K562 (cell line): ENCODE measurements around the gene NFATC3. TPM values are rescaled to one million over a fixed set of nuclear protein-coding genes. Genes with fewer than 3 reads are reported as not detected.

Experiments used
- DNMT1 ChIP-seq: fragments of 450-650 bp; IDR thresholded peaks from 2 replicates; pipeline ENCODE4 v1.6.1; 2016; ENCODE audit warnings: antibody characterized with exemption, mild to moderate bottlenecking
- HDAC1 ChIP-seq, 2 experiments: fragments of 450-650 bp; IDR thresholded peaks; 2 replicates each; pipeline ENCODE4 v1.6.1; 2016 to 2017; ENCODE audit warnings: inconsistent platforms in 1 of 2, mild to moderate bottlenecking in 1 of 2, moderate library complexity in 1 of 2
- IRF2 ChIP-seq: sonication (generic); formaldehyde crosslinking; IDR thresholded peaks from 2 replicates; pipeline ENCODE4 v1.8.1; 2022; ENCODE audit warnings: mild to moderate bottlenecking, missing genetic modification reagents
- JUNB ChIP-seq: fragments of 450-650 bp; formaldehyde crosslinking; conservative IDR thresholded peaks from 2 replicates; pipeline ENCODE4 v1.4.0; 2020; ENCODE audit warnings: mild to moderate bottlenecking
- KHSRP ChIP-seq: fragments of 450-650 bp; IDR thresholded peaks from 2 replicates; pipeline ENCODE4 v1.6.1; 2017
- L3MBTL2 ChIP-seq: fragments of 450-650 bp; IDR thresholded peaks from 2 replicates; pipeline ENCODE4 v1.6.1; 2016; ENCODE audit warnings: mild to moderate bottlenecking, moderate library complexity
- MCM5 ChIP-seq: fragments of 450-650 bp; IDR thresholded peaks from 2 replicates; pipeline ENCODE4 v1.6.1; 2016; ENCODE audit warnings: low read depth
- MTF1 ChIP-seq: fragments of 250-450 bp; sonication (Bioruptor Pico); IDR thresholded peaks from 2 replicates; pipeline ENCODE4 v1.9.0; 2021; ENCODE audit warnings: moderate library complexity, mild to moderate bottlenecking, inconsistent platforms, borderline replicate concordance
- NELFE ChIP-seq: IDR thresholded peaks from 2 replicates; pipeline ENCODE4 v1.6.1; 2011; ENCODE audit warnings: mild to moderate bottlenecking; ENCODE audit not compliant: insufficient read depth, insufficient read length
- NR2C2 ChIP-seq, 2 experiments: fragments of 200-800 bp in 1 of 2; sonication (Bioruptor generic) in 1 of 2; sonication (generic) in 1 of 2; formaldehyde crosslinking in 1 of 2; IDR thresholded peaks; 2 replicates each; pipeline versions ENCODE4 v1.6.1 to v1.8.0; 2016 to 2022; ENCODE audit warnings: mild to moderate bottlenecking in 1 of 2, missing compliant biosample characterization in 1 of 2, missing genetic modification characterization in 1 of 2, missing genetic modification reagents in 1 of 2
- PHF21A ChIP-seq: fragments of 450-650 bp; IDR thresholded peaks from 2 replicates; pipeline ENCODE4 v1.6.1; 2017; ENCODE audit warnings: low read depth, borderline replicate concordance
- POU5F1 ChIP-seq: fragments of 150-350 bp; IDR thresholded peaks from 2 replicates; pipeline ENCODE4 v1.6.1; 2014; ENCODE audit warnings: borderline replicate concordance, low read length, low read depth, mild to moderate bottlenecking; ENCODE audit not compliant: partially characterized antibody
- SMARCA5 ChIP-seq: fragments of 450-650 bp; IDR thresholded peaks from 2 replicates; pipeline ENCODE4 v1.6.1; 2016
- SMARCB1 ChIP-seq: IDR thresholded peaks from 2 replicates; pipeline ENCODE4 v1.6.1; 2011; ENCODE audit warnings: improper control_type of control experiment, low read depth; ENCODE audit not compliant: insufficient read length
- ZC3H8 ChIP-seq: fragments of 450-650 bp; IDR thresholded peaks from 2 replicates; pipeline ENCODE4 v1.6.1; 2017
- ZNF121 ChIP-seq: sonication (generic); formaldehyde crosslinking; conservative IDR thresholded peaks from 2 replicates; pipeline ENCODE4 v1.8.0; 2022; ENCODE audit warnings: missing genetic modification reagents
- ZNF324 ChIP-seq: fragments of 250-450 bp; sonication (Bioruptor Pico); IDR thresholded peaks from 2 replicates; pipeline ENCODE4 v1.4.0; 2020; ENCODE audit warnings: mild to moderate bottlenecking
- ZNF75A ChIP-seq: fragments of 450-650 bp; formaldehyde crosslinking; IDR thresholded peaks from 2 replicates; pipeline ENCODE4 v1.4.0; 2020; ENCODE audit warnings: mild to moderate bottlenecking
- ZNF764 ChIP-seq: fragments of 250-450 bp; sonication (Bioruptor Pico); IDR thresholded peaks from 2 replicates; pipeline ENCODE4 v1.4.0; 2020; ENCODE audit warnings: low read depth, mild to moderate bottlenecking, moderate library complexity
- ZNF77 ChIP-seq: fragments of 250-450 bp; sonication (Bioruptor Pico); IDR thresholded peaks from 2 replicates; pipeline ENCODE4 v1.5.0; 2020
- ZZZ3 ChIP-seq: fragments of 450-650 bp; IDR thresholded peaks from 2 replicates; pipeline ENCODE4 v1.6.1; 2016; ENCODE audit warnings: antibody characterized with exemption, mild to moderate bottlenecking, moderate library complexity
- polyA plus RNA-seq, 8 experiments: library from polyadenylated mRNA; depleted of rRNA in 4 of 8; stranded (reverse) in 5 of 8; unstranded in 3 of 8; fragments of >200 nt; fragmentation: Nextera tagmentation in 2 of 8; fragmentation: Illumina TruSeq in 1 of 8; extraction: Ambion mirVana in 2 of 8; extraction: Trizol in 1 of 8; gene quantifications; 2 replicates each; pipeline versions ENCODE4 v1.2.1 to v1.2.3, GENCODE V29; 2011 to 2014; ENCODE audit warnings: inconsistent platforms in 1 of 8, missing spikeins in 1 of 8
- total RNA-seq, 7 experiments: library from RNA; depleted of rRNA in 6 of 7; stranded (reverse); fragments of >200 nt in 6 of 7; fragmentation: Illumina TruSeq in 2 of 7; extraction: Trizol in 2 of 7; gene quantifications; 2 replicates each; pipeline versions ENCODE4 v1.2.1 to v1.2.3, GENCODE V29; 2011 to 2021; ENCODE audit warnings: low replicate concordance in 1 of 7
- TF ChIP-seq, protein P1 (sequence below), 2 experiments: fragments of 450-650 bp; formaldehyde crosslinking in 1 of 2; IDR thresholded peaks; 2 replicates each; pipeline versions ENCODE4 v1.4.0 to v1.6.1; 2014 to 2020; ENCODE audit warnings: mild to moderate bottlenecking in 2 of 2, borderline replicate concordance in 1 of 2, low read depth in 1 of 2

NFATC3 gene
- total and polyA plus RNA-seq, 9 of the 15 experiments (the other 6 are each of a cell fraction or from before 2014, with no cell fraction given), result 15.7 to 98.4 (median 59.4) TPM

DNA sequence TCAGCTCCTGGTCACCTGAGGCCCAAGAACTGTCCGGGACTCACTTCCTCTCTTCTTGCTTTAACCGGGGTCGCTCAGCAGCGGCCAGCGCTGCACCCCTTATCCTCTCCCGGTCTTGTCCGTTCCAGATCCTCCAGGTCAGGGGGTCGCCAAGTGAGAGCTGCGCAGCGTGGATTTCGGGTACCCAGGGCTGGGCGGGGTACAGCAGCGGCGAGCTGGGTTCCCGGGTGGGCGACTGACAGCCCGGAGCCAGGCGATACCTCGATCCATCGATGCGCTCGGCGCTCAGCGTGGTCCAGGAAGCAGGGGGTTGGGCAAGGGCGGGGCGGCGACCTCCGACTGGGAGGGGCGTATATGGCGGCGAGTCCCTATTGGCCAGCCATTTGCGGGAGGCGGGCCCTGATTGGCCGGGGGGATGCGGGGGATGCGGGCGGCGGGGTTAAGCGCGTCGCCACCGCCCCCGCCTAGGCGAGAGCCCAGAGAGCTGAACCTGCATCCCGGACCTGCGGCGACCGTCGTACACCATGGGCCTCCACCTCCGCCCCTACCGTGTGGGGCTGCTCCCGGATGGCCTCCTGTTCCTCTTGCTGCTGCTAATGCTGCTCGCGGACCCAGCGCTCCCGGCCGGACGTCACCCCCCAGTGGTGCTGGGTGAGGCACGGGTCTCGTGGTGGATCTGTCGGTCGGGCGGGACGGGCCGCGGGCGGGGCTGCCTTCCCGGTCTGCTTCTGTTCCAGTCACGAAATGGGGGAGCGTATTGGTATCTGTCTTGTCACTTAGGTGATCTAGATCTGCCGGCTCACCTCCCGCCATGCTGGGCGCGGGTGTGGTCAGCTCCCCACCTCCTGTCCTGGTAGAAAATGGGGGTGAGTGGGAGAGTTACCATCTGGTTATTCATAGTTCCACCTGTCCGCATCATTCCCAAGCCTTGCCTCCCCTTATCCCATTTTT is 160.0 kb downstream of the NFATC3 start, which contains the start of gene PLA2G15 (continued):
- TF ChIP-seq, protein P1, sequence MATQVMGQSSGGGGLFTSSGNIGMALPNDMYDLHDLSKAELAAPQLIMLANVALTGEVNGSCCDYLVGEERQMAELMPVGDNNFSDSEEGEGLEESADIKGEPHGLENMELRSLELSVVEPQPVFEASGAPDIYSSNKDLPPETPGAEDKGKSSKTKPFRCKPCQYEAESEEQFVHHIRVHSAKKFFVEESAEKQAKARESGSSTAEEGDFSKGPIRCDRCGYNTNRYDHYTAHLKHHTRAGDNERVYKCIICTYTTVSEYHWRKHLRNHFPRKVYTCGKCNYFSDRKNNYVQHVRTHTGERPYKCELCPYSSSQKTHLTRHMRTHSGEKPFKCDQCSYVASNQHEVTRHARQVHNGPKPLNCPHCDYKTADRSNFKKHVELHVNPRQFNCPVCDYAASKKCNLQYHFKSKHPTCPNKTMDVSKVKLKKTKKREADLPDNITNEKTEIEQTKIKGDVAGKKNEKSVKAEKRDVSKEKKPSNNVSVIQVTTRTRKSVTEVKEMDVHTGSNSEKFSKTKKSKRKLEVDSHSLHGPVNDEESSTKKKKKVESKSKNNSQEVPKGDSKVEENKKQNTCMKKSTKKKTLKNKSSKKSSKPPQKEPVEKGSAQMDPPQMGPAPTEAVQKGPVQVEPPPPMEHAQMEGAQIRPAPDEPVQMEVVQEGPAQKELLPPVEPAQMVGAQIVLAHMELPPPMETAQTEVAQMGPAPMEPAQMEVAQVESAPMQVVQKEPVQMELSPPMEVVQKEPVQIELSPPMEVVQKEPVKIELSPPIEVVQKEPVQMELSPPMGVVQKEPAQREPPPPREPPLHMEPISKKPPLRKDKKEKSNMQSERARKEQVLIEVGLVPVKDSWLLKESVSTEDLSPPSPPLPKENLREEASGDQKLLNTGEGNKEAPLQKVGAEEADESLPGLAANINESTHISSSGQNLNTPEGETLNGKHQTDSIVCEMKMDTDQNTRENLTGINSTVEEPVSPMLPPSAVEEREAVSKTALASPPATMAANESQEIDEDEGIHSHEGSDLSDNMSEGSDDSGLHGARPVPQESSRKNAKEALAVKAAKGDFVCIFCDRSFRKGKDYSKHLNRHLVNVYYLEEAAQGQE (IDR thresholded peaks at IDR 0.05; ENCODE audit: borderline replicate concordance), result peak; percentile 96
- TF ChIP-seq, protein P1 (CRISPR knock-in tag; IDR thresholded peaks at IDR 0.05; ENCODE audit: low read depth), result no peak
- TF ChIP-seq ZNF764 (CRISPR knock-in tag), result 0 out of 2 replicates have a peak, but pooled peaks have one; percentile 43
- TF ChIP-seq ZZZ3, result no peak
- no peak for TF ChIP-seq ZNF75A
- peak; percentile 73 for TF ChIP-seq L3MBTL2
- no peak for TF ChIP-seq SMARCA5
- no peak for TF ChIP-seq NELFE
- TF ChIP-seq JUNB, result no peak
- no peak for TF ChIP-seq IRF2 (CRISPR knock-in tag)
- no peak for TF ChIP-seq ZNF324 (CRISPR knock-in tag)
- no peak for TF ChIP-seq POU5F1
- TF ChIP-seq ZC3H8, result no peak
- TF ChIP-seq NR2C2 (CRISPR knock-in tag; IDR thresholded peaks at IDR 0.05), result peak; percentile 68; the same call in 1 of the 2 replicates
- peak; percentile 89 for TF ChIP-seq NR2C2 (tag; IDR thresholded peaks at IDR 0.05)
- peak in 1 of 2 experiments; percentile 73; a peak in 2 of 4 replicates for TF ChIP-seq HDAC1 (IDR thresholded peaks at IDR 0.05)
- TF ChIP-seq DNMT1, result no peak
- TF ChIP-seq MCM5, result no peak
- no peak for TF ChIP-seq ZNF121 (CRISPR knock-in tag)
- no peak for TF ChIP-seq KHSRP
- peak; percentile 69; the same call in 1 of the 2 replicates for TF ChIP-seq PHF21A
- no peak for TF ChIP-seq SMARCB1
- no peak for TF ChIP-seq MTF1
- TF ChIP-seq ZNF77 (CRISPR knock-in tag), result no peak
